Glutamatergic neuron (in vitro differentiated cells): ENCODE measurements around the gene ECSIT. TPM values are rescaled to one million over a fixed set of nuclear protein-coding genes. Genes with fewer than 3 reads are reported as not detected.

Experiments
- DNase-seq: peaks from one replicate; pipeline ENCODE4 v3.0.0; 2022
- H3K27ac Mint-ChIP-seq: one replicate; pipeline ENCODE4 v1.8.0; 2020; ENCODE audit warnings: mild to moderate bottlenecking, mixed read lengths, inconsistent platforms; ENCODE audit not compliant: unreplicated experiment
- H3K27me3 Mint-ChIP-seq: one replicate; pipeline ENCODE4 v1.8.0; 2020; ENCODE audit warnings: mild to moderate bottlenecking, moderate library complexity, mixed read lengths, inconsistent platforms; ENCODE audit not compliant: unreplicated experiment
- H3K36me3 Mint-ChIP-seq: one replicate; pipeline ENCODE4 v1.8.0; 2020; ENCODE audit warnings: mild to moderate bottlenecking, mixed read lengths, inconsistent platforms; ENCODE audit not compliant: unreplicated experiment
- H3K4me1 Mint-ChIP-seq: one replicate; pipeline ENCODE4 v1.8.0; 2020; ENCODE audit warnings: mild to moderate bottlenecking, low read depth, mixed read lengths, inconsistent platforms; ENCODE audit not compliant: unreplicated experiment
- H3K4me3 Mint-ChIP-seq: one replicate; pipeline ENCODE4 v1.8.0; 2020; ENCODE audit warnings: mild to moderate bottlenecking, mixed read lengths, inconsistent platforms; ENCODE audit not compliant: unreplicated experiment
- H3K9me3 Mint-ChIP-seq: one replicate; pipeline ENCODE4 v1.8.0; 2020; ENCODE audit warnings: mild to moderate bottlenecking, moderate library complexity, mixed read lengths, inconsistent platforms; ENCODE audit not compliant: unreplicated experiment
- CTCF ChIP-seq: fragments of 200-600 bp; sonication (generic); IDR thresholded peaks from one replicate; pipeline ENCODE4 v1.5.0; 2021; ENCODE audit not compliant: partially characterized antibody, unreplicated experiment
- total RNA-seq: library from RNA; stranded (reverse); fragmentation: NEBNext Ultra II Directional; extraction: Animal tissue kit (Norgen Biotek cat#: 25700); gene quantifications from one replicate; pipeline ENCODE4 v1.2.1, GENCODE V29; 2021; ENCODE audit not compliant: unreplicated experiment

ECSIT gene
- total RNA-seq, 1 donor from 2014 or later: 43.2 TPM

GRCh38 chr19:11547929-11548700 is 19.2 kb upstream of the ECSIT start:
- no peak for TF ChIP-seq CTCF
- H3K27ac Mint-ChIP-seq: no peak overlapping the region
- no peak overlapping the region for H3K4me3 Mint-ChIP-seq
- H3K4me1 Mint-ChIP-seq: no peaks in the 10 kb centered on the region
- H3K36me3 Mint-ChIP-seq: no peaks in the 10 kb centered on the region
- DNase-seq: no peak
- H3K27me3 Mint-ChIP-seq: peaks cover 2% of the 10 kb centered on the region
- no peaks in the 10 kb centered on the region for H3K9me3 Mint-ChIP-seq

GRCh38 chr19:11541238-11541637 is 12.3 kb upstream of the ECSIT start:
- no peak for DNase-seq
- Mint-ChIP-seq H3K27me3 (peaks cover 2% of the 10 kb centered on the region), H3K4me1 (no peaks in the 10 kb centered on the region), H3K27ac (no peak overlapping the region), H3K36me3 (no peaks in the 10 kb centered on the region), H3K9me3 (peaks cover 3% of the 10 kb centered on the region), H3K4me3 (no peak overlapping the region)
- no peak for TF ChIP-seq CTCF

GRCh38 chr19:11540645-11541044 is 11.7 kb upstream of the ECSIT start:
- Mint-ChIP-seq H3K36me3 (no peaks in the 10 kb centered on the region), H3K27me3 (peaks cover 2% of the 10 kb centered on the region), H3K4me1 (no peaks in the 10 kb centered on the region), H3K4me3 (no peak overlapping the region), H3K9me3 (peaks cover 3% of the 10 kb centered on the region), H3K27ac (no peak overlapping the region)
- no peak for TF ChIP-seq CTCF
- no peak for DNase-seq

GRCh38 chr19:11539495-11540365 is 10.8 kb upstream of the ECSIT start:
- Mint-ChIP-seq H3K4me3 (peak overlapping the region; percentile 30), H3K9me3 (peaks cover 5% of the 10 kb centered on the region), H3K27me3 (peaks cover 5% of the 10 kb centered on the region), H3K27ac (no peak overlapping the region), H3K36me3 (no peaks in the 10 kb centered on the region), H3K4me1 (peaks cover 2% of the 10 kb centered on the region)
- no peak for TF ChIP-seq CTCF
- peak; percentile 40 for DNase-seq
